HEK293 (cell line): Measurements from ENCODE around the gene DSP.

Experiments
- CTCF ChIA-PET: fragments of 350-600 bp; formaldehyde crosslinking; extraction: SDS; loops from one replicate; lab custom pipeline; 2021; ENCODE audit warnings: antibody characterized with exemption; lab: Yijun Ruan, JAX
- POLR2A ChIA-PET: fragments of 300-600 bp; formaldehyde crosslinking; extraction: SDS; loops from one replicate; lab custom pipeline; 2020; ENCODE audit warnings: antibody characterized with exemption, inconsistent platforms; lab: Yijun Ruan, JAX
- H3K27ac ChIP-seq: fragments of 200-500 bp; sonication (Bioruptor generic); 2 replicates; pipeline ENCODE4 v1.5.1; 2014; ENCODE audit warnings: low read depth, low read length, control low read depth, inconsistent platforms; ENCODE audit errors: extremely low read depth
- H3K36me3 ChIP-seq, 2 experiments: fragments of 200-500 bp in 1 of 2; sonication (Bioruptor generic) in 1 of 2; 1 replicate in 1 of 2; 2 replicates in 1 of 2; pipeline ENCODE4 v1.5.1; 2014 to 2017; ENCODE audit warnings: inconsistent platforms in 2 of 2, low read length in 2 of 2; ENCODE audit not compliant: control insufficient read depth in 2 of 2, insufficient read depth in 1 of 2
- H3K4me1 ChIP-seq: fragments of 200-500 bp; sonication (Bioruptor generic); 2 replicates; pipeline ENCODE4 v1.5.1; 2014; ENCODE audit warnings: mild to moderate bottlenecking, low read length, inconsistent platforms; ENCODE audit not compliant: control insufficient read depth, insufficient read depth
- H3K4me3 ChIP-seq: 2 replicates; pipeline ENCODE4 v1.5.1; 2011; ENCODE audit warnings: low read depth, mild to moderate bottlenecking, control low read depth, low read length, moderate library complexity
- H3K9me3 ChIP-seq: fragments of 200-500 bp; sonication (Bioruptor generic); 2 replicates; pipeline ENCODE4 v1.5.1; 2014; ENCODE audit warnings: low read depth, low read length, inconsistent platforms; ENCODE audit not compliant: control insufficient read depth, insufficient read depth
- EGR2 ChIP-seq: fragments of 450-650 bp; formaldehyde crosslinking; IDR thresholded peaks from 2 replicates; pipeline ENCODE4 v1.5.1; 2016; ENCODE audit warnings: low read depth, missing biosample characterization, missing genetic modification characterization
- KLF1 ChIP-seq: fragments of 450-650 bp; formaldehyde crosslinking; IDR thresholded peaks from 2 replicates; pipeline ENCODE4 v1.5.1; 2016; ENCODE audit warnings: missing biosample characterization, missing genetic modification characterization
- MYNN ChIP-seq: fragments of 450-650 bp; formaldehyde crosslinking; IDR thresholded peaks from 2 replicates; pipeline ENCODE4 v1.5.1; 2016; ENCODE audit warnings: missing biosample characterization, missing genetic modification characterization, borderline replicate concordance
- PRDM1 ChIP-seq: fragments of 450-650 bp; formaldehyde crosslinking; IDR thresholded peaks from 2 replicates; pipeline ENCODE4; 2016; ENCODE audit warnings: missing biosample characterization, missing genetic modification characterization
- SCRT2 ChIP-seq: fragments of 450-650 bp; formaldehyde crosslinking; IDR thresholded peaks from 2 replicates; pipeline ENCODE4 v1.5.1; 2016; ENCODE audit warnings: missing biosample characterization, missing genetic modification characterization
- SP2 ChIP-seq: fragments of 450-650 bp; formaldehyde crosslinking; IDR thresholded peaks from 2 replicates; pipeline ENCODE4 v1.5.1; 2016; ENCODE audit warnings: missing biosample characterization, missing genetic modification characterization
- SP7 ChIP-seq: fragments of 450-650 bp; formaldehyde crosslinking; IDR thresholded peaks from 2 replicates; pipeline ENCODE4 v1.5.1; 2016; ENCODE audit warnings: missing biosample characterization, missing genetic modification characterization
- ZBTB21 ChIP-seq: fragments of 450-650 bp; formaldehyde crosslinking; IDR thresholded peaks from 2 replicates; pipeline ENCODE4 v1.5.1; 2017; ENCODE audit warnings: missing biosample characterization, missing genetic modification characterization
- ZBTB8A ChIP-seq: fragments of 450-650 bp; formaldehyde crosslinking; IDR thresholded peaks from 2 replicates; pipeline ENCODE4 v1.5.1; 2016; ENCODE audit warnings: missing biosample characterization, missing genetic modification characterization
- ZFP3 ChIP-seq: fragments of 450-650 bp; formaldehyde crosslinking; IDR thresholded peaks from 2 replicates; pipeline ENCODE4 v1.5.1; 2016; ENCODE audit warnings: low read depth, missing biosample characterization, missing genetic modification characterization
- ZFP37 ChIP-seq: fragments of 450-650 bp; formaldehyde crosslinking; IDR thresholded peaks from 2 replicates; pipeline ENCODE4 v1.5.1; 2016; ENCODE audit warnings: missing biosample characterization, missing genetic modification characterization
- ZIC2 ChIP-seq: fragments of 450-650 bp; formaldehyde crosslinking; IDR thresholded peaks from 2 replicates; pipeline ENCODE4 v1.5.1; 2016; ENCODE audit warnings: missing biosample characterization, missing genetic modification characterization
- ZNF23 ChIP-seq: fragments of 450-650 bp; formaldehyde crosslinking; IDR thresholded peaks from 2 replicates; pipeline ENCODE4 v1.5.1; 2016; ENCODE audit warnings: missing biosample characterization, missing genetic modification characterization, borderline replicate concordance
- ZNF292 ChIP-seq: fragments of 450-650 bp; formaldehyde crosslinking; IDR thresholded peaks from 2 replicates; pipeline ENCODE4 v1.5.1; 2016; ENCODE audit warnings: low read depth, missing biosample characterization, missing genetic modification characterization, borderline replicate concordance
- ZNF335 ChIP-seq: fragments of 450-650 bp; formaldehyde crosslinking; conservative IDR thresholded peaks from 2 replicates; pipeline ENCODE4 v1.5.1; 2016; ENCODE audit warnings: missing biosample characterization, missing genetic modification characterization
- ZNF350 ChIP-seq: fragments of 450-650 bp; formaldehyde crosslinking; IDR thresholded peaks from 2 replicates; pipeline ENCODE4 v1.5.0; 2017; ENCODE audit warnings: missing biosample characterization, mild to moderate bottlenecking, missing genetic modification characterization
- ZNF521 ChIP-seq: fragments of 450-650 bp; formaldehyde crosslinking; IDR thresholded peaks from 2 replicates; pipeline ENCODE4 v1.5.1; 2017; ENCODE audit warnings: missing biosample characterization, mild to moderate bottlenecking, missing genetic modification characterization
- ZNF549 ChIP-seq: fragments of 450-650 bp; IDR thresholded peaks from 2 replicates; pipeline ENCODE4 v1.5.1; 2018; ENCODE audit warnings: missing biosample characterization, missing genetic modification characterization, mild to moderate bottlenecking, inconsistent platforms, moderate library complexity
- ZNF555 ChIP-seq: fragments of 450-650 bp; formaldehyde crosslinking; conservative IDR thresholded peaks from 2 replicates; pipeline ENCODE4 v1.5.1; 2017; ENCODE audit warnings: missing biosample characterization, mild to moderate bottlenecking, missing genetic modification characterization, inconsistent platforms
- ZNF561 ChIP-seq: fragments of 450-650 bp; IDR thresholded peaks from 2 replicates; pipeline ENCODE4 v1.5.1; 2018; ENCODE audit warnings: missing biosample characterization, missing genetic modification characterization, borderline replicate concordance
- ZNF596 ChIP-seq: fragments of 450-650 bp; IDR thresholded peaks from 2 replicates; pipeline ENCODE4 v1.5.0; 2018; ENCODE audit warnings: missing biosample characterization, mild to moderate bottlenecking, missing genetic modification characterization, moderate library complexity
- ZNF654 ChIP-seq: fragments of 450-650 bp; formaldehyde crosslinking; IDR thresholded peaks from 2 replicates; pipeline ENCODE4 v1.5.1; 2016; ENCODE audit warnings: low read depth, missing biosample characterization, missing genetic modification characterization
- ZXDB ChIP-seq: fragments of 450-650 bp; formaldehyde crosslinking; IDR thresholded peaks from 2 replicates; pipeline ENCODE4 v1.5.1; 2016; ENCODE audit warnings: missing biosample characterization, missing genetic modification characterization
- TF ChIP-seq, protein P1 (sequence below): fragments of 450-650 bp; formaldehyde crosslinking; IDR thresholded peaks from 2 replicates; pipeline ENCODE4 v1.5.0; 2017; ENCODE audit warnings: missing biosample characterization, missing genetic modification characterization, borderline replicate concordance
- TF ChIP-seq, protein P2 (sequence below): fragments of 450-650 bp; formaldehyde crosslinking; IDR thresholded peaks from 2 replicates; pipeline ENCODE4 v1.5.1; 2017; ENCODE audit warnings: missing biosample characterization, missing genetic modification characterization
- TF ChIP-seq, protein P3 (sequence below): fragments of 450-650 bp; formaldehyde crosslinking; IDR thresholded peaks from 2 replicates; pipeline ENCODE4 v1.5.1; 2016; ENCODE audit warnings: missing biosample characterization, missing genetic modification characterization
- TF ChIP-seq, protein P4 (sequence below): fragments of 450-650 bp; IDR thresholded peaks from 2 replicates; pipeline ENCODE4 v1.5.1; 2018; ENCODE audit warnings: missing biosample characterization, mild to moderate bottlenecking, missing genetic modification characterization

DSP gene

DNA sequence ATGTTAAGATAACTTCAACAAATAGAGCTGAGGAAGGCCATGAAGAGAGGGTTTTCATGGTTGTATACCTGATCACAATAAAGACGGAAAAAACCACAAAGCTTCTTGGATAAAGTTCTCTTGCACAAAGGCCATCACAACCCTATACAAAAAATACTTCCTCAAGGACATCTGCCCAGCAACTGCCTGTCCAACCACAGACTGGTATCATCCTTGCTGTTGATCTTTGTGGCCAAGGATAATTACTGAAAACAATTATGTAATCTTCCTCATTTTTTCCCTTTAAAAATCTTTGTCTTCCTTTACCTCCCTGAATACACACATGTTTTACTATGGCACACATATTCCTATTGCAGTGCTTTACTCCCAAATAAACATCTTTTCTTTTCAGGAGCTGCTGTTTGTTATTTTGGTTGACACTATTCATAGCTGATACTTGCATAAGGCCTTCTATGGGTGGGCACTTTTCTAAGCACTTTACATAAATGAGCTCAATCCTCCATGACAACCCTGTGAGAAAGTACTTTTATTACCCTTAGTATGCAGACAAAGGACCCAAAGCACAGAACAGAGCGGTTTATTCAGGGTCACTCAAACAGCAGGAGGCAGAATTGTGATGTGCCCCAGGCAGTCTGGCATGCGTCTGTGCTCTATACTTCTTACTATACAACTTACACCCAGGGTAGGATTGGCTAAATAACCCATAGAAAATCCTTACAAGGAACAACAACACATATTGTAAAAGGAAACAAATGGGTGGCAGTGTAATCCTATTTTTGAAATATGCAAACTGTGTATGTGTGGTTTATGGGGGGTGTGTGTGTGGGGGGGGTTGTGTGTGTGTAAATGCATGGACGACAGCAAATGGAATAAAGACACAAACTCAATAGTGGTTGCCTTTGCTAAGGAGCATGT is 83.6 kb downstream of the DSP start (continued):
- TF ChIP-seq ZNF335 (tag by site-specific recombination) (peak; percentile 31; the same call in 1 of the 2 replicates), ZNF350 (tag by site-specific recombination) (no peak), ZNF596 (no peak), ZXDB (tag by site-specific recombination) (no peak), ZFP3 (tag by site-specific recombination) (no peak), ZIC2 (tag by site-specific recombination) (peak; percentile 45; the same call in 1 of the 2 replicates), ZFP37 (no peak), SP2 (tag by site-specific recombination) (no peak), ZNF521 (tag by site-specific recombination) (no peak), ZNF23 (tag by site-specific recombination) (no peak), MYNN (tag by site-specific recombination) (no peak), ZNF549 (tag by site-specific recombination) (no peak), ZBTB21 (tag by site-specific recombination) (no peak), ZNF561 (tag by site-specific recombination) (0 out of 2 replicates have a peak, but pooled peaks have one; percentile 28)
- TF ChIP-seq, protein P1, sequence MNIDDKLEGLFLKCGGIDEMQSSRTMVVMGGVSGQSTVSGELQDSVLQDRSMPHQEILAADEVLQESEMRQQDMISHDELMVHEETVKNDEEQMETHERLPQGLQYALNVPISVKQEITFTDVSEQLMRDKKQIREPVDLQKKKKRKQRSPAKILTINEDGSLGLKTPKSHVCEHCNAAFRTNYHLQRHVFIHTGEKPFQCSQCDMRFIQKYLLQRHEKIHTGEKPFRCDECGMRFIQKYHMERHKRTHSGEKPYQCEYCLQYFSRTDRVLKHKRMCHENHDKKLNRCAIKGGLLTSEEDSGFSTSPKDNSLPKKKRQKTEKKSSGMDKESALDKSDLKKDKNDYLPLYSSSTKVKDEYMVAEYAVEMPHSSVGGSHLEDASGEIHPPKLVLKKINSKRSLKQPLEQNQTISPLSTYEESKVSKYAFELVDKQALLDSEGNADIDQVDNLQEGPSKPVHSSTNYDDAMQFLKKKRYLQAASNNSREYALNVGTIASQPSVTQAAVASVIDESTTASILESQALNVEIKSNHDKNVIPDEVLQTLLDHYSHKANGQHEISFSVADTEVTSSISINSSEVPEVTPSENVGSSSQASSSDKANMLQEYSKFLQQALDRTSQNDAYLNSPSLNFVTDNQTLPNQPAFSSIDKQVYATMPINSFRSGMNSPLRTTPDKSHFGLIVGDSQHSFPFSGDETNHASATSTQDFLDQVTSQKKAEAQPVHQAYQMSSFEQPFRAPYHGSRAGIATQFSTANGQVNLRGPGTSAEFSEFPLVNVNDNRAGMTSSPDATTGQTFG (tag by site-specific recombination) = no peak
- TF ChIP-seq, protein P2, sequence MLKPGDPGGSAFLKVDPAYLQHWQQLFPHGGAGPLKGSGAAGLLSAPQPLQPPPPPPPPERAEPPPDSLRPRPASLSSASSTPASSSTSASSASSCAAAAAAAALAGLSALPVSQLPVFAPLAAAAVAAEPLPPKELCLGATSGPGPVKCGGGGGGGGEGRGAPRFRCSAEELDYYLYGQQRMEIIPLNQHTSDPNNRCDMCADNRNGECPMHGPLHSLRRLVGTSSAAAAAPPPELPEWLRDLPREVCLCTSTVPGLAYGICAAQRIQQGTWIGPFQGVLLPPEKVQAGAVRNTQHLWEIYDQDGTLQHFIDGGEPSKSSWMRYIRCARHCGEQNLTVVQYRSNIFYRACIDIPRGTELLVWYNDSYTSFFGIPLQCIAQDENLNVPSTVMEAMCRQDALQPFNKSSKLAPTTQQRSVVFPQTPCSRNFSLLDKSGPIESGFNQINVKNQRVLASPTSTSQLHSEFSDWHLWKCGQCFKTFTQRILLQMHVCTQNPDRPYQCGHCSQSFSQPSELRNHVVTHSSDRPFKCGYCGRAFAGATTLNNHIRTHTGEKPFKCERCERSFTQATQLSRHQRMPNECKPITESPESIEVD = peak; percentile 81
- TF ChIP-seq, protein P3, sequence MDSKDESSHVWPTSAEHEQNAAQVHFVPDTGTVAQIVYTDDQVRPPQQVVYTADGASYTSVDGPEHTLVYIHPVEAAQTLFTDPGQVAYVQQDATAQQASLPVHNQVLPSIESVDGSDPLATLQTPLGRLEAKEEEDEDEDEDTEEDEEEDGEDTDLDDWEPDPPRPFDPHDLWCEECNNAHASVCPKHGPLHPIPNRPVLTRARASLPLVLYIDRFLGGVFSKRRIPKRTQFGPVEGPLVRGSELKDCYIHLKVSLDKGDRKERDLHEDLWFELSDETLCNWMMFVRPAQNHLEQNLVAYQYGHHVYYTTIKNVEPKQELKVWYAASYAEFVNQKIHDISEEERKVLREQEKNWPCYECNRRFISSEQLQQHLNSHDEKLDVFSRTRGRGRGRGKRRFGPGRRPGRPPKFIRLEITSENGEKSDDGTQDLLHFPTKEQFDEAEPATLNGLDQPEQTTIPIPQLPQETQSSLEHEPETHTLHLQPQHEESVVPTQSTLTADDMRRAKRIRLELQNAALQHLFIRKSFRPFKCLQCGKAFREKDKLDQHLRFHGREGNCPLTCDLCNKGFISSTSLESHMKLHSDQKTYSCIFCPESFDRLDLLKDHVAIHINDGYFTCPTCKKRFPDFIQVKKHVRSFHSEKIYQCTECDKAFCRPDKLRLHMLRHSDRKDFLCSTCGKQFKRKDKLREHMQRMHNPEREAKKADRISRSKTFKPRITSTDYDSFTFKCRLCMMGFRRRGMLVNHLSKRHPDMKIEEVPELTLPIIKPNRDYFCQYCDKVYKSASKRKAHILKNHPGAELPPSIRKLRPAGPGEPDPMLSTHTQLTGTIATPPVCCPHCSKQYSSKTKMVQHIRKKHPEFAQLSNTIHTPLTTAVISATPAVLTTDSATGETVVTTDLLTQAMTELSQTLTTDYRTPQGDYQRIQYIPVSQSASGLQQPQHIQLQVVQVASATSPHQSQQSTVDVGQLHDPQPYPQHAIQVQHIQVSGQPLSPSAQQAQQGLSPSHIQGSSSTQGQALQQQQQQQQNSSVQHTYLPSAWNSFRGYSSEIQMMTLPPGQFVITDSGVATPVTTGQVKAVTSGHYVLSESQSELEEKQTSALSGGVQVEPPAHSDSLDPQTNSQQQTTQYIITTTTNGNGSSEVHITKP (tag by site-specific recombination) = no peak
- TF ChIP-seq, all 188 proteins: peak for 4

DNA sequence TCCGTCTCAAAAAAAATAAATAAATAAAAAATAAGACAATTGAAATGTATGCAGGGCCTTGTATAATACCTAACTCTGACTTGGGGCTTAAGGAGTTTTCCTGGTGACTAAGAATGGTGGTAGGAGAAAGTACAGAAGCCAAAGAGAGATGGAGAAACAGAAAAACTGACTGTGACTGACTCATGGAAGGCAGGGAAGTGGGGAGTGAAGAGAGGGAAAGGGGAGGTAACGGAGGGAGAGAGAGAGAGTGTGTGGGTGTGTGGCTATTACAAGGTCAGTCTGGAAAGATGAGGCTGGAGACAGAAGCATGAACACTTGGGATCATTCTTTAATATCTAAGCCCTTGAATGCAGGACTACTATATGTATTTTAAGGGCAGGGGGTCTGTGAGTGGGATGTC is 87.0 kb downstream of the DSP start:
- Histone ChIP-seq H3K4me3 (no peak overlapping the region), H3K27ac (no peak overlapping the region), H3K36me3 (no peaks in the 10 kb centered on the region), H3K4me1 (peaks cover 9% of the 10 kb centered on the region; the same call in 1 of the 2 replicates), H3K9me3 (no peaks in the 10 kb centered on the region)
- TF ChIP-seq ZNF292 (tag by site-specific recombination) (no peak), EGR2 (tag by site-specific recombination) (peak; percentile 25; the same call in 1 of the 2 replicates), ZNF555 (tag by site-specific recombination) (no peak), ZNF654 (tag by site-specific recombination) (no peak), PRDM1 (peak; percentile 62; the same call in 1 of the 2 replicates), SCRT2 (tag by site-specific recombination) (no peak), ZBTB8A (tag by site-specific recombination) (no peak), SP7 (tag by site-specific recombination) (no peak), KLF1 (no peak)
- TF ChIP-seq, protein P4, sequence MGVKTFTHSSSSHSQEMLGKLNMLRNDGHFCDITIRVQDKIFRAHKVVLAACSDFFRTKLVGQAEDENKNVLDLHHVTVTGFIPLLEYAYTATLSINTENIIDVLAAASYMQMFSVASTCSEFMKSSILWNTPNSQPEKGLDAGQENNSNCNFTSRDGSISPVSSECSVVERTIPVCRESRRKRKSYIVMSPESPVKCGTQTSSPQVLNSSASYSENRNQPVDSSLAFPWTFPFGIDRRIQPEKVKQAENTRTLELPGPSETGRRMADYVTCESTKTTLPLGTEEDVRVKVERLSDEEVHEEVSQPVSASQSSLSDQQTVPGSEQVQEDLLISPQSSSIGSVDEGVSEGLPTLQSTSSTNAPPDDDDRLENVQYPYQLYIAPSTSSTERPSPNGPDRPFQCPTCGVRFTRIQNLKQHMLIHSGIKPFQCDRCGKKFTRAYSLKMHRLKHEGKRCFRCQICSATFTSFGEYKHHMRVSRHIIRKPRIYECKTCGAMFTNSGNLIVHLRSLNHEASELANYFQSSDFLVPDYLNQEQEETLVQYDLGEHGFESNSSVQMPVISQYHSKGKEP = no peak
- ChIA-PET POLR2A (interaction anchor here (0.6 kb wide), 1 partner anchor 91 kb away, joined by 4 read pairs; no protein-coding TSS in a partner anchor), CTCF (no interaction called here)
